ENCODE results near the gene TOR1A.

DNA sequence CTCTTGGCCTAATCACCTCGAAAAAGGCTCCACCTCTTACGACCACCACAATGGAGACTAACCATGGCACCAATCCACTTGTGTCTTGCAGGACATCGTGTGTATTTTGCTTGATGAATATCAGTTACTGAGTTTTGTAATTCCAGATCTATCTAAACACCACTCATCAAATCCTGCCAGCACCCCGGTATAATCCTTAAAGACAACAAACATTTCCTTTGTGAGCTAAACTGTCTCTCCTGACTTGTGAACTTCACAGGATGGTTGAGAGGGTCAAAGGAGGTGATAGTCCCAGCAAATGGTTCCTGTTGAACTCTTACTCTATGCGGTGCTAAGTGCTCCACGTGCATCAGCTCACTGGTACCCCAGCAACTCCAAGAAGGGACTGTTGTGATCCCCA lies 25.0 kb downstream of the TOR1A start:
- TF ChIP-seq, protein P1, sequence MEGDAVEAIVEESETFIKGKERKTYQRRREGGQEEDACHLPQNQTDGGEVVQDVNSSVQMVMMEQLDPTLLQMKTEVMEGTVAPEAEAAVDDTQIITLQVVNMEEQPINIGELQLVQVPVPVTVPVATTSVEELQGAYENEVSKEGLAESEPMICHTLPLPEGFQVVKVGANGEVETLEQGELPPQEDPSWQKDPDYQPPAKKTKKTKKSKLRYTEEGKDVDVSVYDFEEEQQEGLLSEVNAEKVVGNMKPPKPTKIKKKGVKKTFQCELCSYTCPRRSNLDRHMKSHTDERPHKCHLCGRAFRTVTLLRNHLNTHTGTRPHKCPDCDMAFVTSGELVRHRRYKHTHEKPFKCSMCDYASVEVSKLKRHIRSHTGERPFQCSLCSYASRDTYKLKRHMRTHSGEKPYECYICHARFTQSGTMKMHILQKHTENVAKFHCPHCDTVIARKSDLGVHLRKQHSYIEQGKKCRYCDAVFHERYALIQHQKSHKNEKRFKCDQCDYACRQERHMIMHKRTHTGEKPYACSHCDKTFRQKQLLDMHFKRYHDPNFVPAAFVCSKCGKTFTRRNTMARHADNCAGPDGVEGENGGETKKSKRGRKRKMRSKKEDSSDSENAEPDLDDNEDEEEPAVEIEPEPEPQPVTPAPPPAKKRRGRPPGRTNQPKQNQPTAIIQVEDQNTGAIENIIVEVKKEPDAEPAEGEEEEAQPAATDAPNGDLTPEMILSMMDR (IDR thresholded peaks at IDR 0.05): no peak
- no peak for TF ChIP-seq POLR2A (IDR thresholded peaks at IDR 0.05)
